CD4-positive, alpha-beta T cell (primary cell): ENCODE data around the gene SERINC2. TPM values are rescaled to one million over a fixed set of nuclear protein-coding genes. Genes with fewer than 3 reads are reported as not detected.
"Not testable (repeated sequence)": the region's sequence is repeated elsewhere in the genome, so short reads cannot be mapped to it uniquely, and the experiment has no call there.

ENCODE experiments used
- ATAC-seq: fragments of 200-7000 bp; cut with Tn5 transposase; one replicate; pipeline ENCODE4 v1.10.0; 2022; ENCODE audit warnings: mild to moderate bottlenecking; ENCODE audit not compliant: poor library complexity
- CTCF ChIA-PET: fragments of 350-600 bp; sonication (Branson Sonifier 250); formaldehyde crosslinking; loops from one replicate; lab custom pipeline; 2021; ENCODE audit warnings: antibody characterized with exemption, inconsistent platforms; lab: Charles Lee
- POLR2A ChIA-PET: fragments of 350-600 bp; sonication (Branson Sonifier 250); formaldehyde crosslinking; loops from one replicate; lab custom pipeline; 2021; ENCODE audit warnings: antibody characterized with exemption, inconsistent platforms; lab: Charles Lee
- DNase-seq, 14 experiments: peaks; one replicate each; pipeline ENCODE4 v3.0.0-alpha.2; 2013 to 2020; ENCODE audit warnings: mixed read lengths in 2 of 14
- H3K27ac ChIP-seq, 2 donors: one replicate each; pipeline versions ENCODE4 v1.5.1 to v1.7.0; 2013; ENCODE audit warnings: low read length in 2 of 2, low read depth in 1 of 2, mild to moderate bottlenecking in 1 of 2
- H3K27me3 ChIP-seq, 2 experiments: 1 replicate in 1 of 2; 2 replicates in 1 of 2; pipeline versions ENCODE4 v1.6.1 to v1.7.0; 2013; ENCODE audit warnings: low read length in 2 of 2, control low read depth in 1 of 2, mild to moderate bottlenecking in 1 of 2, moderate library complexity in 1 of 2; ENCODE audit not compliant: insufficient read depth in 2 of 2, control insufficient read depth in 1 of 2
- H3K36me3 ChIP-seq: one replicate; pipeline ENCODE4 v1.6.1; 2013; ENCODE audit warnings: low read length, control low read depth; ENCODE audit not compliant: insufficient read depth
- H3K4me1 ChIP-seq: one replicate; pipeline ENCODE4 v1.6.1; 2013; ENCODE audit warnings: low read length, control low read depth; ENCODE audit not compliant: insufficient read depth
- H3K4me3 ChIP-seq: one replicate; pipeline ENCODE4 v1.5.1; 2013; ENCODE audit warnings: mild to moderate bottlenecking, low read length, moderate library complexity
- H3K9me3 ChIP-seq, 2 experiments: 1 replicate in 1 of 2; 2 replicates in 1 of 2; pipeline versions ENCODE4 v1.6.1 to v1.7.0; 2013; ENCODE audit warnings: low read length in 2 of 2, mild to moderate bottlenecking in 2 of 2, control low read depth in 1 of 2, moderate library complexity in 1 of 2; ENCODE audit not compliant: control insufficient read depth in 1 of 2, insufficient read depth in 1 of 2
- H3K27ac Mint-ChIP-seq: one replicate; pipeline ENCODE4 v1.8.0; 2020; ENCODE audit warnings: mixed read lengths
- H3K27me3 Mint-ChIP-seq: one replicate; pipeline ENCODE4 v1.8.0; 2021; ENCODE audit warnings: mixed read lengths
- H3K36me3 Mint-ChIP-seq: one replicate; pipeline ENCODE4 v1.8.0; 2021; ENCODE audit warnings: low read depth, mixed read lengths
- H3K4me1 Mint-ChIP-seq: one replicate; pipeline ENCODE4 v1.8.0; 2021; ENCODE audit warnings: low read depth, mixed read lengths
- H3K4me3 Mint-ChIP-seq: one replicate; pipeline ENCODE4 v1.8.0; 2020; ENCODE audit warnings: mild to moderate bottlenecking, mixed read lengths
- H3K9me3 Mint-ChIP-seq: one replicate; pipeline ENCODE4 v1.8.0; 2020; ENCODE audit warnings: mixed read lengths
- intact Hi-C, 2 experiments: fragments of 100-400 bp; cut with DNase I in 1 of 2; cut with micrococcal nuclease in 1 of 2; formaldehyde crosslinking; loops; one replicate each; pipeline versions ENCODE4 v1.15.1 to v1.9.0; 2023 to 2025; cut with DNase I, micrococcal nuclease
- total RNA-seq, 174 experiments: library from RNA in 2 of 174; stranded (reverse) in 2 of 174; gene quantifications; one replicate each; pipeline ENCODE4 v1.2.3 and lab custom pipeline; 2021 to 2026
- TF ChIP-seq, protein P1 (sequence below): fragments of 200-600 bp; IDR thresholded peaks from one replicate; pipeline ENCODE4 v1.8.0; 2022; ENCODE audit warnings: antibody characterized with exemption, mild to moderate bottlenecking

SERINC2 gene
- total RNA-seq, 2 experiments from 2014 or later: 0.11 TPM; not detected in 1

DNA sequence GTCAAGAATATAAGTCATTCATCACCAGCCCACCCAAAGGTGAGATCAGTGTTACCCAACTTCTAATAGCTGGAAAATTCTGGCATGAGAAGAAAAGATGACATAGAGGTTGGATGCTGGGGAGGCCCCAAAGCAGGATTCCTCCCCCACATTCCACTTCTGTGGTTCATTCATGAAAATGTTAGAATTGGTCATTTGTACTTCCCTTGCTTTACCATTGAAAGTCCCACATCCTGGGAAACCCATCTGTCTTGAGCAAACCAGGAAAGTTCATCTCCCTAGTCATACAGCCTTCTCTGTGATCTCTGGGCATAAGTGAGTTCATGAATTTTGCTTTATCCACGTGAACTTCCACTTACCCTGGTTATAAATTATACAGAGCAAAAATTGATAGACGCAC lies 66.8 kb downstream of the SERINC2 start:
- no peak for ATAC-seq

DNA sequence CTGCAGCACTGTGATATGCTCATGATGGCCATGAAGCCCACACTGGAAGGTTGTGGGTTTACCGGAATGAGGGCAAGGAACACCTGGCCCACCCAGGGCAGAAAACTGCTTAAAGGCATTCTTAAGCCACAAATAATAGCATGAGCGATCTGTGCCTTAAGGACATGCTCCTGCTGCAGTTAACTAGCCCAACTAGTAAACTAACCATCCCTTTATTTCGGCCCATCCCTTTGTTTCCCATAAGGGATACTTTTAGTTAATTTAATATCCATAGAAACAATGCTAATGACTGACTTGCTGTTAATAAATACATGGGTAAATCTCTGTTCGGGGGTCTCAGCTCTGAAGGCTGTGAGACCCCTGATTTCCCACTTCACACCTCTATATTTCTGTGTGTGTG lies 67.4 kb downstream of the SERINC2 start:
- H3K36me3 ChIP-seq, H3K9me3 ChIP-seq, POLR2A ChIA-PET, H3K27ac ChIP-seq, H3K4me1 Mint-ChIP-seq, H3K4me1 ChIP-seq, H3K27ac Mint-ChIP-seq, H3K4me3 Mint-ChIP-seq, ATAC-seq, intact Hi-C loops, H3K27me3 ChIP-seq, H3K4me3 ChIP-seq, DNase-seq, H3K9me3 Mint-ChIP-seq, CTCF ChIA-PET, H3K36me3 Mint-ChIP-seq: not testable (repeated sequence)
- H3K27me3 Mint-ChIP-seq: peaks cover 13% of the 10 kb centered on the region

More for the DNA sequence above, 66.8 kb downstream of the SERINC2 start:
- no peak overlapping the region for H3K27ac ChIP-seq
- H3K27me3 ChIP-seq: peaks cover 4 to 5% of the 10 kb centered on the region in 2 experiments
- H3K9me3 ChIP-seq: peaks cover 0 to 7% of the 10 kb centered on the region in 2 experiments
- DNase-seq: no peak
- intact Hi-C loops: no loop called here
- no peaks in the 10 kb centered on the region for H3K4me1 Mint-ChIP-seq
- peaks cover 6% of the 10 kb centered on the region for H3K9me3 Mint-ChIP-seq
- TF ChIP-seq, protein P1, sequence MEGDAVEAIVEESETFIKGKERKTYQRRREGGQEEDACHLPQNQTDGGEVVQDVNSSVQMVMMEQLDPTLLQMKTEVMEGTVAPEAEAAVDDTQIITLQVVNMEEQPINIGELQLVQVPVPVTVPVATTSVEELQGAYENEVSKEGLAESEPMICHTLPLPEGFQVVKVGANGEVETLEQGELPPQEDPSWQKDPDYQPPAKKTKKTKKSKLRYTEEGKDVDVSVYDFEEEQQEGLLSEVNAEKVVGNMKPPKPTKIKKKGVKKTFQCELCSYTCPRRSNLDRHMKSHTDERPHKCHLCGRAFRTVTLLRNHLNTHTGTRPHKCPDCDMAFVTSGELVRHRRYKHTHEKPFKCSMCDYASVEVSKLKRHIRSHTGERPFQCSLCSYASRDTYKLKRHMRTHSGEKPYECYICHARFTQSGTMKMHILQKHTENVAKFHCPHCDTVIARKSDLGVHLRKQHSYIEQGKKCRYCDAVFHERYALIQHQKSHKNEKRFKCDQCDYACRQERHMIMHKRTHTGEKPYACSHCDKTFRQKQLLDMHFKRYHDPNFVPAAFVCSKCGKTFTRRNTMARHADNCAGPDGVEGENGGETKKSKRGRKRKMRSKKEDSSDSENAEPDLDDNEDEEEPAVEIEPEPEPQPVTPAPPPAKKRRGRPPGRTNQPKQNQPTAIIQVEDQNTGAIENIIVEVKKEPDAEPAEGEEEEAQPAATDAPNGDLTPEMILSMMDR: no peak
- H3K4me3 Mint-ChIP-seq: no peak overlapping the region
- POLR2A ChIA-PET: no interaction called here
- CTCF ChIA-PET: no interaction called here
- no peaks in the 10 kb centered on the region for H3K36me3 Mint-ChIP-seq
- H3K4me3 ChIP-seq: no peak overlapping the region
- peaks cover 2% of the 10 kb centered on the region for H3K4me1 ChIP-seq
- H3K27me3 Mint-ChIP-seq: peaks cover 13% of the 10 kb centered on the region
- no peaks in the 10 kb centered on the region for H3K36me3 ChIP-seq
- no peak overlapping the region for H3K27ac Mint-ChIP-seq

DNA sequence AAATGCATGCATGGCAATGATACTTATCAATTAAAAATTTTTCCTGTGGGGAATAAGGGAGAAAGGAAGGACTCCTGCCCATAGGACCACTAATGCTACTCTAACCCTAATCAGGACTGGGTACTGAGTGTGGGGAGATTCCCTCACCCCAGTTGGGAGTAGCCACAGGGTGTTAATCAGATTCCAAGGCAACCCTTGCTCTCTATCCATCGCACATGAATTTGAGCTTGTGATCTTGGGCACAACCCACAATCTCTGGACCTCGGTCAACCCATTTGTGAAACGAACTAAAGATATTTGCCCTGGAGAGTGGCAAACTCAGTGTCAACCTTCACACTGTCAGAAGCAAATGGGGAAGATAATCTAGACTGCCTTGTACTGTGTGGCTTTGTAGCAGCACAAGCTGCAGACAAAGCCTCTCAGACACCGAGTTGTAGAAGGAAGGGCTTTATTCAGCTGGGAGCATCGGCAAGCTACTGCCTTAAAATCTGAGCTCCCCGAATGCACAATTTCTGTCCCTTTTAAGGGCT lies 69.5 kb downstream of the SERINC2 start:
- ATAC-seq: no peak
- intact Hi-C loops: no loop called here
- TF ChIP-seq, protein P1: no peak
- DNase-seq: no peak
- Histone ChIP-seq H3K4me1 (peaks cover 2% of the 10 kb centered on the region), H3K9me3 (peaks cover 0 to 7% of the 10 kb centered on the region in 2 experiments), H3K36me3 (no peaks in the 10 kb centered on the region), H3K27me3 (peaks cover 0 to 4% of the 10 kb centered on the region in 2 experiments), H3K27ac (no peak overlapping the region), H3K4me3 (no peak overlapping the region)
- POLR2A ChIA-PET: no interaction called here
- H3K27ac Mint-ChIP-seq: no peak overlapping the region
- CTCF ChIA-PET: interaction anchor here (0.6 kb wide), 1 partner anchor 16 kb away, joined by 3 read pairs; no protein-coding TSS in a partner anchor
- H3K9me3 Mint-ChIP-seq: peaks cover 6% of the 10 kb centered on the region
- H3K36me3 Mint-ChIP-seq: no peaks in the 10 kb centered on the region
- H3K27me3 Mint-ChIP-seq: peaks cover 5% of the 10 kb centered on the region
- peaks cover 3% of the 10 kb centered on the region for H3K4me1 Mint-ChIP-seq
- H3K4me3 Mint-ChIP-seq: no peak overlapping the region
